MM.1S (cell line): ENCODE results near the gene TPST1.

Source experiments
- DNase-seq: peaks from one replicate; pipeline ENCODE4 v3.0.0-alpha.2; 2015
- H2AFZ ChIP-seq: fragments of 300-600 bp; sonication (generic); 2 replicates; pipeline ENCODE4 v1.6.0; 2016; ENCODE audit warnings: antibody characterized with exemption, low read length
- H3F3A ChIP-seq: fragments of 300-600 bp; sonication (generic); 2 replicates; pipeline ENCODE4 v1.6.1; 2016; ENCODE audit warnings: mild to moderate bottlenecking, antibody characterized with exemption, low read length, moderate library complexity, mixed read lengths; ENCODE audit not compliant: insufficient read depth
- H3K27ac ChIP-seq: fragments of 300-600 bp; sonication (generic); 2 replicates; pipeline ENCODE4 v1.5.1; 2016; ENCODE audit warnings: mild to moderate bottlenecking, low read length
- H3K27me3 ChIP-seq: fragments of 300-600 bp; sonication (generic); replicated peaks from 2 replicates; pipeline ENCODE4 v1.6.0; 2016; ENCODE audit warnings: low read length; ENCODE audit not compliant: insufficient read depth
- H3K36me3 ChIP-seq: fragments of 300-600 bp; sonication (generic); replicated peaks from 2 replicates; pipeline ENCODE4 v1.6.1; 2016; ENCODE audit warnings: mild to moderate bottlenecking, low read length, mixed read lengths; ENCODE audit not compliant: insufficient read depth
- H3K4me1 ChIP-seq: fragments of 300-600 bp; sonication (generic); 2 replicates; pipeline ENCODE4 v1.6.1; 2016; ENCODE audit warnings: low read length, mixed read lengths
- H3K4me2 ChIP-seq: fragments of 300-600 bp; sonication (generic); 2 replicates; pipeline ENCODE4 v1.6.0; 2016; ENCODE audit warnings: low read depth, low read length
- H3K4me3 ChIP-seq: fragments of 300-600 bp; sonication (generic); 2 replicates; pipeline ENCODE4 v1.5.1; 2016; ENCODE audit warnings: low read length, mixed read lengths
- H3K79me2 ChIP-seq: fragments of 300-600 bp; sonication (generic); 2 replicates; pipeline ENCODE4 v1.6.1; 2016; ENCODE audit warnings: mixed run types, low read length, mixed read lengths
- H3K9ac ChIP-seq: fragments of 300-600 bp; sonication (generic); 2 replicates; pipeline ENCODE4 v1.6.1; 2016; ENCODE audit warnings: low read length, mixed read lengths
- H3K9me2 ChIP-seq: fragments of 300-600 bp; sonication (generic); replicated peaks from 2 replicates; pipeline ENCODE4 v1.6.1; 2016; ENCODE audit warnings: mild to moderate bottlenecking, low read length, mixed read lengths; ENCODE audit not compliant: insufficient read depth
- H3K9me3 ChIP-seq: fragments of 300-600 bp; sonication (generic); replicated peaks from 2 replicates; pipeline ENCODE4 v1.6.1; 2016; ENCODE audit warnings: mild to moderate bottlenecking, low read length, mixed read lengths; ENCODE audit not compliant: insufficient read depth
- H4K20me1 ChIP-seq: fragments of 300-600 bp; sonication (generic); 2 replicates; pipeline ENCODE4 v1.6.1; 2016; ENCODE audit warnings: mild to moderate bottlenecking, low read length, moderate library complexity, mixed read lengths; ENCODE audit not compliant: insufficient read depth
- EZH2 ChIP-seq: fragments of 300-600 bp; sonication (generic); optimal IDR thresholded peaks from 2 replicates; pipeline ENCODE3; 2017; ENCODE audit warnings: low read depth, mild to moderate bottlenecking, antibody characterized with exemption, low read length, mixed read lengths
- EZH2phosphoT487 ChIP-seq: fragments of 300-600 bp; sonication (generic); IDR thresholded peaks from 2 replicates; pipeline ENCODE4 v1.6.1; 2018; ENCODE audit warnings: antibody characterized with exemption, low read length
- TF ChIP-seq, protein P1 (sequence below): fragments of 300-600 bp; sonication (generic); IDR thresholded peaks from 2 replicates; pipeline ENCODE4 v1.5.1; 2016; ENCODE audit warnings: antibody characterized with exemption, low read length, mixed read lengths

TPST1 gene

DNA sequence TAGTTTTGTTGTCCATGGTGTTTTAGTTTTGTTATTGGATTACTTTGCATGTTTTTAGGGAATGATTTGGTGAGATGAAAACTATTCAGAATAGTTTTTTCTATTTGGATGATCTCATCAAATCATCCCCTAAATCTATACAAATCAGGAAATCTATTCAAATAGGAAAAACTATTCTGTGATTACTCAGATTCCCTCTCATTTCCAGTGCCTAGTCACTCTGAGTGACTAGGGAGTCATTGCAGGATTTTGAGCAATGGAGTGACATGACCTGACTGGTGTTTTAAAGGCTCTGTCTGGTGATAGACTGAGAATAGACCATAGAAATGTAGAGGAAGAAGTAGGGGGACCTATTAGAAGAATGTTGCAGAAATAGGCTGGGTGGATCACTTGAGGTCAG lies 72.4 kb downstream of the TPST1 start:
- no peaks in the 10 kb centered on the region for H3K4me1 ChIP-seq
- TF ChIP-seq, protein P1, sequence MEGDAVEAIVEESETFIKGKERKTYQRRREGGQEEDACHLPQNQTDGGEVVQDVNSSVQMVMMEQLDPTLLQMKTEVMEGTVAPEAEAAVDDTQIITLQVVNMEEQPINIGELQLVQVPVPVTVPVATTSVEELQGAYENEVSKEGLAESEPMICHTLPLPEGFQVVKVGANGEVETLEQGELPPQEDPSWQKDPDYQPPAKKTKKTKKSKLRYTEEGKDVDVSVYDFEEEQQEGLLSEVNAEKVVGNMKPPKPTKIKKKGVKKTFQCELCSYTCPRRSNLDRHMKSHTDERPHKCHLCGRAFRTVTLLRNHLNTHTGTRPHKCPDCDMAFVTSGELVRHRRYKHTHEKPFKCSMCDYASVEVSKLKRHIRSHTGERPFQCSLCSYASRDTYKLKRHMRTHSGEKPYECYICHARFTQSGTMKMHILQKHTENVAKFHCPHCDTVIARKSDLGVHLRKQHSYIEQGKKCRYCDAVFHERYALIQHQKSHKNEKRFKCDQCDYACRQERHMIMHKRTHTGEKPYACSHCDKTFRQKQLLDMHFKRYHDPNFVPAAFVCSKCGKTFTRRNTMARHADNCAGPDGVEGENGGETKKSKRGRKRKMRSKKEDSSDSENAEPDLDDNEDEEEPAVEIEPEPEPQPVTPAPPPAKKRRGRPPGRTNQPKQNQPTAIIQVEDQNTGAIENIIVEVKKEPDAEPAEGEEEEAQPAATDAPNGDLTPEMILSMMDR: no peak
- no peak for TF ChIP-seq EZH2
- no peaks in the 10 kb centered on the region for H3K79me2 ChIP-seq
- H4K20me1 ChIP-seq: no peaks in the 10 kb centered on the region
- no peaks in the 10 kb centered on the region for H3F3A ChIP-seq
- H3K4me2 ChIP-seq: no peak overlapping the region
- no peaks in the 10 kb centered on the region for H3K36me3 ChIP-seq
- H3K9ac ChIP-seq: no peak overlapping the region
- no peaks in the 10 kb centered on the region for H3K27me3 ChIP-seq
- no peaks in the 10 kb centered on the region for H3K9me2 ChIP-seq
- H3K9me3 ChIP-seq: no peaks in the 10 kb centered on the region
- DNase-seq: no peak
- no peak overlapping the region for H3K4me3 ChIP-seq
- no peak overlapping the region for H2AFZ ChIP-seq
- H3K27ac ChIP-seq: no peak overlapping the region

DNA sequence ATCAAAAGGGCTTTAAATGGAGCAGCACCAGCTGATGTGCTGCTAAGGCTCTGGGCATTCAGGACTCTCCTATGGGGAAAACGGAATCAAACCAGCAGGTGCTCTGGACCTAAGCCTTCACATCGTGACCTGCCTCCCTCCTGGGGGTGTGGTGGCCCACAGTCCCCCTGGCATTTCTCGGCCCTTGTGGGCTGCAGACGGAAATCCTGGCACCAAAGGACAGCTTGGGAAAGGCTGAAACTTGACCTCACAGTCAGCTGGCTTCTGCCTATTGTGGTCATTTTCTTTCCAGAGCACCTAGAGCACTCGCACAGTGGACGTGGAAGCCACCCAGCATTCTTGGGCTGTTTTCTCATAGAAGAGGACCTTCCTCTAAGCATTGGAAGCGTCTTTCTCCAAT lies 74.8 kb downstream of the TPST1 start:
- no peak for DNase-seq
- Histone ChIP-seq H3F3A (no peaks in the 10 kb centered on the region), H3K4me1 (no peaks in the 10 kb centered on the region), H3K9me2 (no peaks in the 10 kb centered on the region), H3K4me2 (no peak overlapping the region), H3K36me3 (no peaks in the 10 kb centered on the region), H3K27me3 (no peaks in the 10 kb centered on the region), H4K20me1 (no peaks in the 10 kb centered on the region), H3K4me3 (no peak overlapping the region), H3K9ac (no peak overlapping the region), H3K79me2 (no peaks in the 10 kb centered on the region), H3K9me3 (no peaks in the 10 kb centered on the region), H3K27ac (no peak overlapping the region), H2AFZ (no peak overlapping the region)
- TF ChIP-seq EZH2phosphoT487 (no peak), EZH2 (no peak)
- TF ChIP-seq, protein P1: no peak

DNA sequence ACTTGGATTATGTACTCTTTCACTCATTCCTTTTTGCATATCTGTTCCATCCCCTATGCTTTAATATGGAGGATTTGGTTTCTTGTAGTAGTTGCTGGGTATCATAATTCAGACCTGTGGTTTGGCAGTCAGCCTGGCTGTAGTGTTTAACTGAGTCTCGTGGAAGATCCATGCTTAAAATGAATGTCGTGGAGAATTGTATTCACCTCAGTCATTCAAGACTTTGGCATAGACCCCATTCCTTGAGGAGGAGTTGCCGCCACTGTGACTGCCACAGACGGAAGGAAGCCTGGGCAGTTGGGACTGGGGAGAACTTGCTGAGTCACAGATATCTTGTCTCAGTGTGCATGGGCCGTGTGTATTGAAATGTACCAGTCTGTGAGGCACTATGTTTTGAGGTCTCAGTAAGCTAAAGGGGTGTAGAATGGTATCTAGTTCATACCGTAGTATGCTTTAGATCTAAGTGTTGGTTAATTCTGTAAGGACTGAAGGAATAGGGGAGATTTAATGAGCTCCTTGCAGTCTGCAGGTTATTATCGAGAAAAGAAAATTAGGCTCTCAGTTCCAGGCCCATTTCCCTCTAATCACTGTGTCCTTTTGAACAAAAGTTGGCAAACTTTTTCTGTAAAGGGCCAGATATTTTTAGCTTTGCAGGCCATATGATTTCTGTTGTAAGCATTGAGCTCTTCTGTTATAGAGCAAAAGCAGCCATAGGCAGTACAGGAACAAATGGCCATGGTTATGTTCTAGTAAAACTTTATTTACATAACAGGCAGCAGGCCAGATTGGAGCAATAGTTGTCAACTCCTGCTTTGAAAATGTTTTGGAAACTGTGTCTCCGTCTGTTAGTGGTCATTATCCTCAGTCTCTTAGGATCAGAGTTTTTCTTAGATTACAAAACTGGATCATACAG lies 76.8 kb downstream of the TPST1 start:
- H3K4me2 ChIP-seq: no peak overlapping the region
- H3K79me2 ChIP-seq: no peaks in the 10 kb centered on the region
- no peak overlapping the region for H3K9ac ChIP-seq
- DNase-seq: no peak
- H3F3A ChIP-seq: no peaks in the 10 kb centered on the region
- no peaks in the 10 kb centered on the region for H3K9me3 ChIP-seq
- no peaks in the 10 kb centered on the region for H3K27me3 ChIP-seq
- H3K36me3 ChIP-seq: no peaks in the 10 kb centered on the region
- no peaks in the 10 kb centered on the region for H4K20me1 ChIP-seq
- H3K27ac ChIP-seq: no peak overlapping the region
- no peak overlapping the region for H3K4me3 ChIP-seq
- TF ChIP-seq EZH2phosphoT487: no peak
- TF ChIP-seq, protein P1: no peak
- no peaks in the 10 kb centered on the region for H3K9me2 ChIP-seq
- no peaks in the 10 kb centered on the region for H3K4me1 ChIP-seq
- no peak overlapping the region for H2AFZ ChIP-seq
